ENCODE measurements around the gene DNAH17. TPM values are rescaled to one million over a fixed set of nuclear protein-coding genes. Genes with fewer than 3 reads are reported as not detected.

Gene DNAH17
- total RNA-seq, 1 experiment from 2014 or later, result 0.69 TPM

GRCh38 chr17:78608122-78608803 lies 31.1 kb upstream of the DNAH17 start:
- no peaks in the 10 kb centered on the region for H4K20me1 ChIP-seq (ENCODE audit: insufficient read depth)
- intact Hi-C loops (cut with micrococcal nuclease), result no loop called here

GRCh38 chr17:78607038-78607437 lies 29.8 kb upstream of the DNAH17 start:
- BruUV-seq (replicated peaks), result no TSS peak
- ATAC-seq, result no peak
- RAD21 ChIA-PET (ENCODE audit: low non-redundant PET in 1 of 2, low total read pairs in 2 of 2, uncharacterized antibody in 2 of 2, unreplicated experiment in 2 of 2), result no interaction called here

More at GRCh38 chr17:78608122-78608803, 31.1 kb upstream of the DNAH17 start:
- POLR2A ChIA-PET, result no interaction called here
- Histone ChIP-seq H2AFZ (ENCODE audit: low read depth, low read length, poor library complexity, severe bottlenecking) (no peak overlapping the region), H3K9me2 (ENCODE audit: insufficient read depth) (no peaks in the 10 kb centered on the region), H3K9ac (ENCODE audit: low read length) (no peak overlapping the region), H3K79me2 (ENCODE audit: insufficient read depth, low read length) (no peaks in the 10 kb centered on the region), H3K4me1 (ENCODE audit: control insufficient read depth in 1 of 2, insufficient read depth in 2 of 2, low read length in 2 of 2) (no peaks in the 10 kb centered on the region), H3K27me3 (ENCODE audit: insufficient read depth, low read length) (peaks cover 14% of the 10 kb centered on the region; the same call in 1 of the 2 replicates), H3K4me2 (ENCODE audit: low read length) (no peak overlapping the region), H3K27ac (ENCODE audit: low read depth, low read length) (no peak overlapping the region), H3K4me3 (replicated peaks in 1 of 2; ENCODE audit: low read depth in 1 of 2, low read length in 2 of 2) (no peak overlapping the region), H3K36me3 (ENCODE audit: control insufficient read depth in 1 of 2, insufficient read depth in 2 of 2, low read length in 2 of 2) (no peaks in the 10 kb centered on the region), H3K9me3 (ENCODE audit: control insufficient read depth in 1 of 2, insufficient read depth in 1 of 2, low read depth in 1 of 2, low read length in 2 of 2) (no peaks in the 10 kb centered on the region)
- RAD21 ChIA-PET (ENCODE audit: low non-redundant PET in 1 of 2, low total read pairs in 2 of 2, uncharacterized antibody in 2 of 2, unreplicated experiment in 2 of 2), result no interaction called here
- no peak for DNase-seq (ENCODE audit: low read depth, low spot score)
- TF ChIP-seq ELF1 (IDR thresholded peaks at IDR 0.05; ENCODE audit: borderline replicate concordance, low read depth) (no peak), SIN3A (IDR thresholded peaks at IDR 0.05; ENCODE audit: low read depth) (no peak)
- CTCF ChIA-PET, result no interaction called here
- no peak for ATAC-seq
- no TSS peak for BruUV-seq (replicated peaks)

More at GRCh38 chr17:78607038-78607437, 29.8 kb upstream of the DNAH17 start:
- DNase-seq (ENCODE audit: low read depth, low spot score), result no peak
- TF ChIP-seq CBX3 (IDR thresholded peaks at IDR 0.05; ENCODE audit: low read depth) (no peak), POLR2AphosphoS5 (IDR thresholded peaks at IDR 0.05; ENCODE audit: low read depth, low read length) (no peak), TCF7L2 (IDR thresholded peaks at IDR 0.05; ENCODE audit: borderline replicate concordance, extremely low read depth, insufficient read depth, insufficient read length) (no peak), SP1 (IDR thresholded peaks at IDR 0.05; ENCODE audit: low read depth) (no peak), SRF (IDR thresholded peaks at IDR 0.05; ENCODE audit: low read depth) (no peak), ZNF274 (IDR thresholded peaks at IDR 0.05; ENCODE audit: low read depth, low read length) (no peak), EGR1 (IDR thresholded peaks at IDR 0.05; ENCODE audit: low read depth) (no peak)
- TF ChIP-seq, protein P1, sequence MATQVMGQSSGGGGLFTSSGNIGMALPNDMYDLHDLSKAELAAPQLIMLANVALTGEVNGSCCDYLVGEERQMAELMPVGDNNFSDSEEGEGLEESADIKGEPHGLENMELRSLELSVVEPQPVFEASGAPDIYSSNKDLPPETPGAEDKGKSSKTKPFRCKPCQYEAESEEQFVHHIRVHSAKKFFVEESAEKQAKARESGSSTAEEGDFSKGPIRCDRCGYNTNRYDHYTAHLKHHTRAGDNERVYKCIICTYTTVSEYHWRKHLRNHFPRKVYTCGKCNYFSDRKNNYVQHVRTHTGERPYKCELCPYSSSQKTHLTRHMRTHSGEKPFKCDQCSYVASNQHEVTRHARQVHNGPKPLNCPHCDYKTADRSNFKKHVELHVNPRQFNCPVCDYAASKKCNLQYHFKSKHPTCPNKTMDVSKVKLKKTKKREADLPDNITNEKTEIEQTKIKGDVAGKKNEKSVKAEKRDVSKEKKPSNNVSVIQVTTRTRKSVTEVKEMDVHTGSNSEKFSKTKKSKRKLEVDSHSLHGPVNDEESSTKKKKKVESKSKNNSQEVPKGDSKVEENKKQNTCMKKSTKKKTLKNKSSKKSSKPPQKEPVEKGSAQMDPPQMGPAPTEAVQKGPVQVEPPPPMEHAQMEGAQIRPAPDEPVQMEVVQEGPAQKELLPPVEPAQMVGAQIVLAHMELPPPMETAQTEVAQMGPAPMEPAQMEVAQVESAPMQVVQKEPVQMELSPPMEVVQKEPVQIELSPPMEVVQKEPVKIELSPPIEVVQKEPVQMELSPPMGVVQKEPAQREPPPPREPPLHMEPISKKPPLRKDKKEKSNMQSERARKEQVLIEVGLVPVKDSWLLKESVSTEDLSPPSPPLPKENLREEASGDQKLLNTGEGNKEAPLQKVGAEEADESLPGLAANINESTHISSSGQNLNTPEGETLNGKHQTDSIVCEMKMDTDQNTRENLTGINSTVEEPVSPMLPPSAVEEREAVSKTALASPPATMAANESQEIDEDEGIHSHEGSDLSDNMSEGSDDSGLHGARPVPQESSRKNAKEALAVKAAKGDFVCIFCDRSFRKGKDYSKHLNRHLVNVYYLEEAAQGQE (IDR thresholded peaks at IDR 0.05; ENCODE audit: low read depth), result no peak
- CTCF ChIA-PET, result interaction anchor here (2.9 kb wide), 1 partner anchor 110 kb away, joined by 20 read pairs; no protein-coding TSS in a partner anchor
- Histone ChIP-seq H3K4me1 (ENCODE audit: control insufficient read depth in 1 of 2, insufficient read depth in 2 of 2, low read length in 2 of 2) (no peaks in the 10 kb centered on the region), H2AFZ (ENCODE audit: low read depth, low read length, poor library complexity, severe bottlenecking) (no peak overlapping the region), H3K79me2 (ENCODE audit: insufficient read depth, low read length) (no peaks in the 10 kb centered on the region), H3K36me3 (ENCODE audit: control insufficient read depth in 1 of 2, insufficient read depth in 2 of 2, low read length in 2 of 2) (no peaks in the 10 kb centered on the region), H3K9me3 (ENCODE audit: control insufficient read depth in 1 of 2, insufficient read depth in 1 of 2, low read depth in 1 of 2, low read length in 2 of 2) (no peaks in the 10 kb centered on the region), H3K4me3 (replicated peaks in 1 of 2; ENCODE audit: low read depth in 1 of 2, low read length in 2 of 2) (no peak overlapping the region), H3K27ac (ENCODE audit: low read depth, low read length) (no peak overlapping the region), H3K9ac (ENCODE audit: low read length) (no peak overlapping the region), H3K4me2 (ENCODE audit: low read length) (no peak overlapping the region), H3K27me3 (ENCODE audit: insufficient read depth, low read length) (peaks cover 14% of the 10 kb centered on the region; the same call in 1 of the 2 replicates), H4K20me1 (ENCODE audit: insufficient read depth) (no peaks in the 10 kb centered on the region), H3K9me2 (ENCODE audit: insufficient read depth) (no peaks in the 10 kb centered on the region)
- POLR2A ChIA-PET, result no interaction called here
- intact Hi-C loops (cut with micrococcal nuclease), result no loop called here

Data from HCT116 (cell line).